AG04450 (cell line): ENCODE data around the gene MPHOSPH9. TPM values are rescaled to one million over a fixed set of nuclear protein-coding genes. Genes with fewer than 3 reads are reported as not detected.

Experiments used
- CTCF ChIA-PET: fragments of 300-600, 350-600 bp; formaldehyde crosslinking; extraction: SDS; loops from one replicate; lab custom pipeline; 2022; ENCODE audit warnings: antibody characterized with exemption, inconsistent platforms; lab: Charles Lee
- POLR2A ChIA-PET: fragments of 350-600 bp; formaldehyde crosslinking; extraction: SDS; loops from one replicate; lab custom pipeline; 2021; ENCODE audit warnings: antibody characterized with exemption, inconsistent platforms; lab: Yijun Ruan, JAX
- DNase-seq: peaks from one replicate; pipeline ENCODE4 v3.0.0-alpha.2; 2011; ENCODE audit warnings: low read depth, low spot score
- H3K27ac ChIP-seq: one replicate; pipeline ENCODE4 v1.5.1; 2012; ENCODE audit warnings: low read depth, low read length, control low read depth
- H3K27me3 ChIP-seq: one replicate; pipeline ENCODE4 v1.6.0; 2012; ENCODE audit warnings: low read length; ENCODE audit not compliant: control insufficient read depth, insufficient read depth
- H3K4me3 ChIP-seq: 2 replicates; pipeline ENCODE4 v1.5.1; 2011; ENCODE audit warnings: mild to moderate bottlenecking, low read depth, low read length, control low read depth
- H3K9me3 ChIP-seq: 2 replicates; pipeline ENCODE4 v1.5.1; 2012; ENCODE audit warnings: low read length; ENCODE audit not compliant: control insufficient read depth, insufficient read depth
- CTCF ChIP-seq: IDR thresholded peaks from 2 replicates; pipeline ENCODE4 v1.5.1; 2011; ENCODE audit warnings: low read depth, low read length, control low read depth, inconsistent platforms
- polyA plus RNA-seq: library from polyadenylated mRNA; depleted of rRNA; stranded (reverse); fragments of >200 nt; gene quantifications from 2 replicates; pipeline ENCODE4 v1.2.3, GENCODE V29; 2011

Gene MPHOSPH9
- polyA plus RNA-seq, 1 experiment, result 20.3 TPM

GRCh38 chr12:123160801-123161487 lies 72.0 kb downstream of the MPHOSPH9 start:
- Histone ChIP-seq H3K4me3 (no peak overlapping the region), H3K27me3 (no peaks in the 10 kb centered on the region), H3K9me3 (no peaks in the 10 kb centered on the region), H3K27ac (no peak overlapping the region)
- ChIA-PET POLR2A (interaction anchor here (0.5 kb wide), 1 partner anchor 12 kb away, joined by 3 read pairs; no protein-coding TSS in a partner anchor), CTCF (interaction anchor here (0.7 to 1.6 kb wide), 6 partner anchors 9 to 780 kb away, joined by 3 to 6 read pairs (median 4); partner anchors contain the start of genes MPHOSPH9 and MTRFR)
- TF ChIP-seq CTCF, result no peak
- DNase-seq, result no peak

GRCh38 chr12:123153906-123154305 lies 79.0 kb downstream of the MPHOSPH9 start:
- no peak for DNase-seq

GRCh38 chr12:123152833-123153232 lies 80.1 kb downstream of the MPHOSPH9 start:
- no peaks in the 10 kb centered on the region; the same call in 1 of the 2 replicates for H3K9me3 ChIP-seq
- TF ChIP-seq CTCF, result no peak
- H3K4me3 ChIP-seq, result no peak overlapping the region
- H3K27me3 ChIP-seq, result no peaks in the 10 kb centered on the region
- H3K27ac ChIP-seq, result no peak overlapping the region
- ChIA-PET POLR2A (no interaction called here), CTCF (interaction anchor here (0.5 to 4.6 kb wide), 2 partner anchors 95 to 110 kb away, joined by 7 to 31 read pairs; no protein-coding TSS in a partner anchor)
- DNase-seq, result no peak

More at GRCh38 chr12:123153906-123154305, 79.0 kb downstream of the MPHOSPH9 start:
- CTCF ChIA-PET, result interaction anchor here (0.7 to 4.6 kb wide), 2 partner anchors 111 to 301 kb away, joined by 8 to 31 read pairs; no protein-coding TSS in a partner anchor
- Histone ChIP-seq H3K4me3 (no peak overlapping the region), H3K9me3 (no peaks in the 10 kb centered on the region; the same call in 1 of the 2 replicates), H3K27ac (no peak overlapping the region), H3K27me3 (no peaks in the 10 kb centered on the region)
- POLR2A ChIA-PET, result interaction anchor here (2.5 kb wide), 1 partner anchor 79 kb away, joined by 6 read pairs; the partner anchor contains the start of gene MPHOSPH9
- no peak for TF ChIP-seq CTCF

- no peak overlapping the region for H3K27ac ChIP-seq
- no peak for TF ChIP-seq CTCF
- H3K9me3 ChIP-seq, result no peaks in the 10 kb centered on the region; the same call in 1 of the 2 replicates
- no peaks in the 10 kb centered on the region for H3K27me3 ChIP-seq
- H3K4me3 ChIP-seq, result peak overlapping the region; percentile 61
- POLR2A ChIA-PET, result interaction anchor here (0.6 to 1.1 kb wide), 3 partner anchors 23 to 110 kb away, joined by 3 to 6 read pairs (median 4); no protein-coding TSS in a partner anchor
- CTCF ChIA-PET, result interaction anchor here (0.5 to 4.6 kb wide), 6 partner anchors 9 to 889 kb away, joined by 3 to 31 read pairs (median 4); no protein-coding TSS in a partner anchor
- no peak for DNase-seq
These were observed 81.2 kb downstream of the MPHOSPH9 start for GRCh38 chr12:123151457-123152454.
